Progenitor cell of endocrine pancreas (in vitro differentiated cells): ENCODE data around the gene FARS2. TPM values are rescaled to one million over a fixed set of nuclear protein-coding genes. Genes with fewer than 3 reads are reported as not detected.

Experiments used
- DNase-seq: peaks from one replicate; pipeline ENCODE4 v3.0.0; 2021; ENCODE audit warnings: low spot score; ENCODE audit not compliant: unreplicated experiment
- H3K27ac Mint-ChIP-seq: 2 replicates; pipeline ENCODE4 v1.8.0; 2021; ENCODE audit warnings: mild to moderate bottlenecking, moderate library complexity, mixed read lengths
- H3K27me3 Mint-ChIP-seq: 2 replicates; pipeline ENCODE4 v1.8.0; 2021; ENCODE audit warnings: mixed read lengths
- H3K36me3 Mint-ChIP-seq: 2 replicates; pipeline ENCODE4 v1.8.0; 2022; ENCODE audit warnings: mixed read lengths; ENCODE audit not compliant: insufficient read depth
- H3K4me1 Mint-ChIP-seq: 2 replicates; pipeline ENCODE4 v1.8.0; 2021; ENCODE audit warnings: low read depth, mixed read lengths
- H3K4me3 Mint-ChIP-seq: 2 replicates; pipeline ENCODE4 v1.8.0; 2021; ENCODE audit warnings: low read depth, mild to moderate bottlenecking, moderate library complexity, mixed read lengths
- H3K9me3 Mint-ChIP-seq: 2 replicates; pipeline ENCODE4 v1.8.0; 2021; ENCODE audit warnings: low read depth, mixed read lengths
- CTCF ChIP-seq: fragments of 200-600 bp; sonication (generic); IDR thresholded peaks from one replicate; pipeline ENCODE4 v1.5.0; 2021; ENCODE audit warnings: antibody characterized with exemption, mild to moderate bottlenecking; ENCODE audit not compliant: unreplicated experiment
- total RNA-seq: library from RNA; stranded (reverse); gene quantifications from 2 replicates; pipeline ENCODE4 v1.2.1, GENCODE V29; 2021

FARS2 gene
- total RNA-seq, 1 donor from 2014 or later, result 20.8 TPM

DNA sequence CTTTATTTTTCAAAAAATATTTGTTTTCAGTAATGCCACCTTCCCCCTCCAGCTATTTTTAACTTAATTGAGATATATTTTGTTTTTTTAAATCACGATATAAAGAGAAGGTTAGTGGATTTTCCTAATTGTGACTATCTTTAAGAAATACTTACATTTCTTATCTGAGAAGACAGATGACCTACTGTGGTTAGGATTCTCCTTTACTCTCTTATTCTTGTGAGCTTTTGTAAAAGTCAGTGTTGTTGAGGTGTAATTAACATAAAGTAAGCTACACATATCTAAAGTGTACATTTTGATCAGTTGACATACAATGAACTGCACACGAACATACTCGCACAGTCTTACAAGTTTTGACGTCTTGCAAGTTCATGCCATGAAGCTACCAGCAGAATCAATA is 144.7 kb downstream of the FARS2 start:
- no peak for DNase-seq
- Mint-ChIP-seq H3K4me1 (no peaks in the 10 kb centered on the region), H3K9me3 (peaks cover 12% of the 10 kb centered on the region), H3K27ac (no peak overlapping the region), H3K27me3 (no peaks in the 10 kb centered on the region), H3K4me3 (no peak overlapping the region), H3K36me3 (peaks cover 2% of the 10 kb centered on the region)
- TF ChIP-seq CTCF, result no peak

- no peak for TF ChIP-seq CTCF
- DNase-seq, result no peak
- Mint-ChIP-seq H3K27ac (no peak overlapping the region), H3K27me3 (no peaks in the 10 kb centered on the region), H3K4me1 (no peaks in the 10 kb centered on the region), H3K9me3 (no peaks in the 10 kb centered on the region), H3K36me3 (peaks cover 4% of the 10 kb centered on the region), H3K4me3 (no peak overlapping the region)
These were observed 150.1 kb downstream of the FARS2 start for GRCh38 chr6:5411414-5411813.

GRCh38 chr6:5412017-5412416 is 150.7 kb downstream of the FARS2 start:
- Mint-ChIP-seq H3K4me3 (no peak overlapping the region), H3K4me1 (no peaks in the 10 kb centered on the region), H3K27ac (no peak overlapping the region), H3K36me3 (peaks cover 4% of the 10 kb centered on the region), H3K27me3 (no peaks in the 10 kb centered on the region), H3K9me3 (no peaks in the 10 kb centered on the region)
- TF ChIP-seq CTCF, result no peak
- DNase-seq, result no peak

- H3K27me3 Mint-ChIP-seq, result no peaks in the 10 kb centered on the region
- no peak overlapping the region for H3K27ac Mint-ChIP-seq
These were observed 151.3 kb downstream of the FARS2 start for GRCh38 chr6:5412663-5413062.

DNA sequence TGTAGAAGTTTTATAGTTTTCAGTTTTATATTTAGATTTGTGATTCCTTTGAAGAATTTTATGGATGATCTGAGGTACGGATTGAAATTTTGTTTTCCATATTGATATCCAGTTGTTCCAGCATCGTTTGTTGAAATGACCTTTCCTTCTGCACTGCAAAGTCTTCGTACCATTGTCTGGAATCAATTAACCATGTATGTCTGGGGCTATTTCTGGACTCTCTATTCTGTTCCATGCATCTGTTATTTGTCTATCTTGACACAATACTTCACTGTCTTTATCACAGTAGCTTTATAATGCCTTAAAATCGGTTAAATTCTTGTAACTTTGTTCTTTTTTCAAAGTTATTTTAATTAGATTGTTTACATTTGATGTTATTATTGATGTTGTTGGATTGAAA is 154.9 kb downstream of the FARS2 start:
- Mint-ChIP-seq H3K4me1 (no peaks in the 10 kb centered on the region), H3K27ac (no peak overlapping the region), H3K9me3 (peaks cover 6% of the 10 kb centered on the region), H3K36me3 (peaks cover 9% of the 10 kb centered on the region), H3K4me3 (no peak overlapping the region), H3K27me3 (no peaks in the 10 kb centered on the region)
- no peak for DNase-seq
- no peak for TF ChIP-seq CTCF

More at GRCh38 chr6:5412663-5413062, 151.3 kb downstream of the FARS2 start:
- DNase-seq, result no peak
- H3K4me3 Mint-ChIP-seq, result no peak overlapping the region
- peaks cover 3% of the 10 kb centered on the region for H3K9me3 Mint-ChIP-seq
- peaks cover 7% of the 10 kb centered on the region for H3K36me3 Mint-ChIP-seq
- no peaks in the 10 kb centered on the region for H3K4me1 Mint-ChIP-seq
- no peak for TF ChIP-seq CTCF
